Stimulated activated CD8-positive, alpha-beta memory T cell treated with anti-CD3 and anti-CD28 coated beads, Interleukin-7, amount 100 ng/mL, for 4 hours (primary cell): Measurements from ENCODE around the gene OAS2.

Source experiments
- DNase-seq, 2 donors: peaks; one replicate each; pipeline ENCODE4 v3.0.0-alpha.2; 2020; ENCODE audit warnings: low read depth in 2 of 2

Gene OAS2

GRCh38 chr12:113019025-113019424 is 40.7 kb downstream of the OAS2 start:
- DNase-seq = no peak

- no peak for DNase-seq
Observed at GRCh38 chr12:113021500-113021899, 43.2 kb downstream of the OAS2 start.

DNA sequence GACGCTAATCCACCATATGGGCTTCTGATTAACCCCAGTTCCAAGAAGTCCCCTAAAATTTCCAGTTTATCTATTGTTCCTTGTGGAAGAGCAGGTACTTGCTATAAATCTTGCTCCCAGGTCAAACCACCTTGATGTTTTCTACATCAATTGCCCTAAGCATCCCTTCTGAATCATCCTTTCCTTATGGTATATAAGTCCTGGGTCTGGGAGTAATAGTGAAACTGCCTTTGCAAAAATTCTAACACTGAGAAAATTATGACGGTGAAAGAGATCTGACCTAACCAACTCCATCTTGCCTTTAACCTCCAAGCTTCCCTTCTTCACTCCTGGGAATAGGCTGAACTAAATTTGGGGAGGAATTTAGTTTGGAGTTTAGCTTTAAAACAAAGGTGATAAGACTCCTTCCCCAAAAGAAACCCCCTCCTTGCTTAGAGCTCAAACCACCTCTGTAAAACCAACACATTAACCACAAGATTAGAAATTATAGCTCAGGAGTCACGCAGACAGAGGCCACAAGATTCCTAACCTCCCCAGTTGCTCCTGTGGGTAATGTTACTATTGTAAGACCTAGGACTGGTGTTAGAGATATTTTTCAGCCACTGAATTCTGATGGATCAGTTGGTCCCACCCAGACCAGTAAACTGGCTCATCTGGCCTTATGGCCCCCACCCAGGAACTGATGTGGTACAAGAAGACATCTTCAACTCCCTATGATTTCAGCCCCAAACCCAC is 44.4 kb downstream of the OAS2 start:
- no peak for DNase-seq

- DNase-seq = no peak
Observed at GRCh38 chr12:113027726-113028125, 49.4 kb downstream of the OAS2 start.

DNA sequence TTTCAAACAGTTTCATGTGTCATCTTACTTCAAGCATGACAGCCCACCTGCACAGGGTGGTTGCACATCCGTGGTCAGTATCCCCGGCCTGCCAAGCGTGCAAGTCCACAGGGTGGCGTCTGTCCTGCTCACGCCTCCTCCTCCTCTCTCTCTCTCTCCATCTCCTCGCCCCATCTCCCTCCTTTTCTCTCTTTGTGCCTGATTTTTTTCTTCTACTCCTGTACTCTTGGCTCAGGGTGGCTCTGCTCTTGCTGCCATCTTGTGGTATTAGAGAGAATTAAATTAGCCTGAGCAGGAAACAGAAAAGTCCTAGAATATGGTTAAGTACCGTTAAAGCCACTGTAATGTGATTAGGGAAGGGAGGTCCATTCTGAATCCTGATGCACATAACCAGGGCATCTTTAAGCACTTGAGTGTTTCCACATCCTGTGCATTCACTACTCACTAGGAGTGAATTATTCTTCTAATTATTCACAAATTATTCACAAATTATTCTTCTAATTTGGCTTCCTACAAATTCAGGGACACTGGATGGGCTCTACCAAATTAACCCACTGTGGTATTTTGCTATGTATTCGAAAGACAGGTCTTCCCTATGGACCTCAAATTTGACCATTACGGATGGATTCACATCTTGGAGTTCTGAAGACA is 52.7 kb downstream of the OAS2 start:
- no peak for DNase-seq

DNA sequence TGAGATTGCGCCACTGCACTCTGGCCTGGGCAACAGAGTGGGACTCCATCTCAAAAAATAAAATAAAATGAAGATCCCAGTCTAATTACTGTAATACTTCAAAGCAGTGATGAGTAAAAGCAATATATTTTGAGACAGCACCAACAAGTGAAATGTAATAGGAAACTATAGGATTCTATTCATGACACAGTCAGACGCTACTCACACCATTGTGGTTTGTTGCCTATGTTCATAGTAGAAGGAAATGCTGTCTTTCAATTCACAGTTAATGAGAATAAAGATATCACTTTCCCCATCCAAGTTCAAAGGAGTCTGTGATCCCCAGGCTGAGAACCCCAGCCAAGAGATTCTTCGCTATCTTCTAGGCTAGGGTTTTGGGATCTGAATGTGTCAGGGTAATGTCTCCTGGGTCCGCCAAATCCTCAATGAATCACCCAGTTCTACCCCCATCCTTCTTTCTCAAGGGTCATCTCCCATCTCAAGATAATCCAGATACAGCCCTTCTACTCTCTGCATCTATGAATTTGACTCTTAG is 61.7 kb downstream of the OAS2 start:
- DNase-seq = no peak

DNA sequence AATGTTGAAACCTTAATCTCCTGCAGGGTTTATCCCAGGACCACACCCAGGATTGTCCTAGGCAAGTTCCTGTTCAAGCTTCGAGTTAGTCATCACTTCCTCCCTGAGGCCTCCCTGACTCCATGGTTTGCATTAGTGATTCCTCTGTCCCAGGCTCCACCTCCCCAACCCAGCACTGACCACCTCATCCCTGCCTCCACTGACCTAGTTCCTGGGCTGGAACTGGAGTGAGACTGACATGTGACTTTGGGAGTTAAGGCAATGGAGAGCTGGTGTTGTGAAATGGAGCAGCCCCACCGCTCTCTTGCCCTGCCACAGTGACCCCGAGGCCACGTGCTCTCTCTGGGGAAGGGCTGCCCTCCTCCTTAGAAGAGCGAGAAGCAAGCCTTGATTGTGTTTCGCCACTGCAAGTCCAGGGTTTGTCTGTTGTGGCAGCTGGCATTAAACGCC is 62.4 kb downstream of the OAS2 start:
- DNase-seq = no peak

- no peak for DNase-seq
Observed at GRCh38 chr12:113041560-113041959, 63.2 kb downstream of the OAS2 start.

- DNase-seq = no peak
Observed at GRCh38 chr12:113043240-113043639, 64.9 kb downstream of the OAS2 start.

- no peak for DNase-seq
Observed at GRCh38 chr12:113044516-113044915, 66.2 kb downstream of the OAS2 start.

- DNase-seq = peak; percentile 26 to 38
Observed at GRCh38 chr12:113048716-113049127, 70.4 kb downstream of the OAS2 start.

DNA sequence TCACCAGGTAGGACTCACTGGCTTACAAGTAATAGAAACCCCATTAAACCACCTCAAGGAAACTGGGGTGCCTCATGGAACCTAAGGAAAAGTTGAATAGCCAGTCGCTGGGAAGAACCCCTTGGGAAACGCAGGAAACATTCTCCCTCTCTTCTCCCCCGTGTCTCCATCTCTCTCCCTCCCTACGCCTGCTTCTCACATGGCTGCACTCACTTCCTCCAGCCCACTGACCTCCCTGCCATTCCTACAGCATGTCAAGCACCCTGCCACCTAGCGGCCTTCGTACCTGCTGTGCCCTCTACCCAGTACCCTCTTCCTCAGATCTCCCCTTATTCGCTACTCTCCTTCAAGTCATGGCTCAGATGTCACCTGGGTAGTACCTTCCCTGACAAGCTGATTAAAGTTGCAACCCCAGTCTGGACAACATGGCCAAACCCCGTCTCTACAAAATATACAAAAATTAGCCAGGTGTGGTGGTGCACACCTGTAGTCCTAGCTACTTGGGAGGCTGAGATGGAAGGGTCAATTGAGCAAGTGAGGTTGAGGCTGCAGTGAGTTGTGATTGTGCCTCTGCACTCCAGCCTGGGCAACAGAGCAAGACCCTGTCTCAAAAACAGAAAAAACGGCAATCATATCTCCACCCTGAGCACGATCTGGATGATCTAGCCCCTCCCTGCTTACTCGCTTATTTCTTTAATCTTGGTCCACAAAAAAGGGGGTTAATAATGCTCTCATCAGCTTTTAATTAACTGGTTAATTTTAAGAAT is 71.8 kb downstream of the OAS2 start:
- DNase-seq = no peak

GRCh38 chr12:113050795-113051194 is 72.5 kb downstream of the OAS2 start:
- no peak for DNase-seq

DNA sequence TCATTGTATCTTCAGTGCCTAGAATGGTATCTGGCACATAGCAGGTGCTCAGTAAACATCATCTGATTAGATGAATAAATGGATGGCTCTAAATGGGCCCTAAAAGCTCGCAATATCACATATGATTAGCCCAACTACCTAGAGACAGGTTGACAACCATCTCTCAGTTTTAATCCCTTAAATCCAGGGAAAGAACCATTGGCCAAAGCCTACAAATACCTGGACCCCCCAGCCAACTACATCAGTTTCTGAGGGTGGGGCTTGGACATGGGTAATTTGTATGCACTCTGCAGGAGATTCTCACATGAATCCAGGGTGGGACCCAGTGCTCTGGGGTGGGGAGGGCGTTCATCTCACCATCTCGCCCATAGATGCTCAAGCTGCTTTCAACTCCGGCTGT is 73.4 kb downstream of the OAS2 start:
- no peak for DNase-seq

- no peak for DNase-seq
Observed at GRCh38 chr12:113052326-113052725, 74.0 kb downstream of the OAS2 start.

- no peak for DNase-seq
Observed at GRCh38 chr12:113054948-113055486, 76.7 kb downstream of the OAS2 start.

DNA sequence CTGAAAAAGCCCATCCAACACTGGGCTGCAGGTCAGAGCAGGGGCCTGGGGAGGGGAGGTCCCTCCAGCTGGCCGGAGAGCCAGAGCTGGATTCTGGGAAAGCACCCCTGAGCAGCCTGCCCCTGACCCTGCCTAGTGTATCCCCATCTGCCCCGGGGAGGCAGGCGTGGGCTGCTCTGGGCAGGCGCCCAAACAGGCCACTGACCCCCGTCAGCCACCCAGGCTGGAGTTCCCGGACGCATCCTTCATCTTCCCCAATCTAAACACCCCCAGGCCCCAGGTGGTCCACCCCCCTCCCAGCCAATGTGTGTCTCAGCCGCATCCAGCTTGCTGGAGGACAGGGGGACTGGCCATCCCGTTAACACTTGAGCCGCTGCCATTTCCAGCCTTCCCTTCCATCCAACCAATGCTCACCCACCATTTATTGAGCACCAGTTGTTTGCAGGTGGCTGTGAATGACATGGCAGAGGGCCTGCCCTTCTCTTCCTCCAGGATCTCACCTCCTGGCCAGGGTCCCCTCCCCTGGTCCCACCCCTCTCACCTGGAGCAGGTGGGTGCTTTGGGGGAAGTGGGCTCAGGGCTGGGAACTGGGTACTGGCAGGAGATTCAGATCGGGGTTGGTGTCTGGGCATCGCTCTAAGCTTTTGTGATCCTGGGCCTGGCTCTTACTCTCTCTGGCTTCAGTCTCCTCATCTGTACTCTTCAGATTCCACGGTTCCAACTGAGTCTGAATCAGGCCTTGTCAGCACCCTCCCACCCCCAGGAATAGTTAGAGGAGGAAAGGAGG is 77.5 kb downstream of the OAS2 start:
- DNase-seq = no peak

GRCh38 chr12:113056381-113056630 is 78.0 kb downstream of the OAS2 start:
- no peak for DNase-seq

DNA sequence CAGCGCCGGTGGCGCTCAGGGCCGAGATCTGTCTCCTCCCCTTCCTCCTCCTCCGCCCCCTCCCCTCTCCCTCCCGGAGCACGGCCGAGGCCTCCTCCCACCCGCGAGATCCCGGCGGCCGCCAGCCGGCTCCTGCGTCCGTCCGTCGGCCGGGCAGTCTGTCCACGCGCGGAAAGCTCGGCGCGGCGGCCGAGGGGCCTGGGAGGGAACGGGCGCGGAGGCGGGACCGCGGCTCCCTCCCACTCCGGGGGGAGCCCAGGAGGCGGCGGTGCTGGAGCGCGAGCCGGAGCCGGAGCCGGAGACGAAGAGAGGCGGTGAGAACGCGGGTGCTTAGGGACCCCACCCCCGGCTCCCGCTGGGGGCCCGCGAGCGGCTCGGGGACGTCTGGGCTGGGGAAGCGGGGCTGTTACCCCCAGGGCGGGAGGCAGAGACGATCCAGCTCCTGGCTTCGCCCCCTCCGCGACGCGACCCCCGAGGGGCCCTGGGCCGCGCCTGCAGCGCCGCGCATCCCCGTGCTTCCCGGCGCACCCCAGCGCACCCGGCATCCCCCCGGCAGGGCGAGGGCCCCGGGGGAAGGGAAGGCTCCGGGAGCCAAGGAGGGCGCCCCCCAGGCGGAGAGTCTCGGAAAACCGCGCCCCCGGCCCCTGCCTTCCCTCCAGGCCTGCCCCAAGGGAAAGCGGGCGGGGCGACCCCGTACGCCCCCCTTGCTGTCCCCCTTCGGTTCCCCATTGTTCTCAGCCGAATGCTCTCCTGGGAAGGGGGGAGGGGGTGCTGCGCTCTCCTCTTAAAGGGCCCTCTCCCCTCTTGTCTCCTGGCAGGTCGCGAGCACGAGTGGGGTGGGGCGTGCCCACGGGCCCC is 78.5 kb downstream of the OAS2 start, which contains the start of gene DTX1:
DTX1 (plus strand) TSS at position 100 of the 858 bp plus-strand sequence. CDS start 1,463 bp downstream, outside the sequence.
- DNase-seq = peak in 1 of 2 donors; percentile 29
